RWPE1 (cell line): Measurements from ENCODE around the gene S1PR1.

Experiments used
- CTCF ChIA-PET: fragments of 350-600 bp; sonication (Branson Sonifier 250); formaldehyde crosslinking; extraction: SDS; loops from one replicate; lab custom pipeline; 2021; lab: Yijun Ruan, JAX
- POLR2A ChIA-PET: fragments of 400-600 bp; formaldehyde crosslinking; extraction: SDS; loops from one replicate; lab custom pipeline; 2020; ENCODE audit warnings: antibody characterized with exemption; ENCODE audit not compliant: low non-redundant PET; lab: Yijun Ruan, JAX
- DNase-seq: peaks from one replicate; pipeline ENCODE4 v3.0.0; 2012; ENCODE audit warnings: low spot score
- H3K27ac ChIP-seq: fragments of 450-650 bp; 2 replicates; pipeline ENCODE4 v1.5.1; 2017
- TF ChIP-seq, protein P1 (sequence below): fragments of 450-650 bp; conservative IDR thresholded peaks from 2 replicates; pipeline ENCODE4 v1.5.1; 2017; ENCODE audit warnings: low read depth, mild to moderate bottlenecking

The S1PR1 gene

DNA sequence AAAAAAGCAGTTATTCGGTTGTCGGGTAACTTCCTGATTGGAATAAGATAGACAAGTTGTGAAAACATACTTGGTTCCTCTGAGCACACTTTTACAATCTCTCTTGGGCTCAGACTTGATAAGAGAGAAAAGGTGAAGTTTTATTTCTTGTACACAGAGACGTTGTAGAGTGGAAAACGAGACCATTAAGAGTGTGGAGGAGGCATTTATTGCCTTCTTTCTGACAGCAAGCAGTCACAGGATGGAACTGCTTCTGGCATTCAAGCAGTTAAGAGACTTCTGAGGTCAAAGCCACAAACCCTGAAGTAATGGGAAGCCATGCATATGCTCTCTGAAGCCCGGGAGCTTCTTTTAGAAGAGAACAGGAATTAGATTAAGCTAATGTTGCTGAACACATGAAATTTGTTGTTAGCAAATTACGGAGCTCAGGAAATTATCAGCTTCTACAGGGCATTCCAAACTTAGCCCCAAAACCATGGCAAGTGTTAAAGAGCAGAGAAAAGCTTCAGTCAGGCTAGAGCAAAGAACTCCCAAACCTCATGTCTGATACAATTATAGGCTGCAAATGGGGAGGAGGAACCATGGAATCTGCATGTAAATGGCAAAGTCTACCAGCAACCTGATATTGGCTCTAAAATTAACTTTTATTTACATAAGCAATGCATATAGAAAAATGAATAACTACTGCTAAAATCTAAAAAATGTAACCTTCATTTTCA is 26.0 kb downstream of the S1PR1 start:
- DNase-seq: no peak
- TF ChIP-seq, protein P1, sequence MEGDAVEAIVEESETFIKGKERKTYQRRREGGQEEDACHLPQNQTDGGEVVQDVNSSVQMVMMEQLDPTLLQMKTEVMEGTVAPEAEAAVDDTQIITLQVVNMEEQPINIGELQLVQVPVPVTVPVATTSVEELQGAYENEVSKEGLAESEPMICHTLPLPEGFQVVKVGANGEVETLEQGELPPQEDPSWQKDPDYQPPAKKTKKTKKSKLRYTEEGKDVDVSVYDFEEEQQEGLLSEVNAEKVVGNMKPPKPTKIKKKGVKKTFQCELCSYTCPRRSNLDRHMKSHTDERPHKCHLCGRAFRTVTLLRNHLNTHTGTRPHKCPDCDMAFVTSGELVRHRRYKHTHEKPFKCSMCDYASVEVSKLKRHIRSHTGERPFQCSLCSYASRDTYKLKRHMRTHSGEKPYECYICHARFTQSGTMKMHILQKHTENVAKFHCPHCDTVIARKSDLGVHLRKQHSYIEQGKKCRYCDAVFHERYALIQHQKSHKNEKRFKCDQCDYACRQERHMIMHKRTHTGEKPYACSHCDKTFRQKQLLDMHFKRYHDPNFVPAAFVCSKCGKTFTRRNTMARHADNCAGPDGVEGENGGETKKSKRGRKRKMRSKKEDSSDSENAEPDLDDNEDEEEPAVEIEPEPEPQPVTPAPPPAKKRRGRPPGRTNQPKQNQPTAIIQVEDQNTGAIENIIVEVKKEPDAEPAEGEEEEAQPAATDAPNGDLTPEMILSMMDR: no peak
- H3K27ac ChIP-seq: no peak overlapping the region
- ChIA-PET CTCF (interaction anchor here (0.6 kb wide), 1 partner anchor 262 kb away, joined by 3 read pairs; no protein-coding TSS in a partner anchor), POLR2A (no interaction called here)

DNA sequence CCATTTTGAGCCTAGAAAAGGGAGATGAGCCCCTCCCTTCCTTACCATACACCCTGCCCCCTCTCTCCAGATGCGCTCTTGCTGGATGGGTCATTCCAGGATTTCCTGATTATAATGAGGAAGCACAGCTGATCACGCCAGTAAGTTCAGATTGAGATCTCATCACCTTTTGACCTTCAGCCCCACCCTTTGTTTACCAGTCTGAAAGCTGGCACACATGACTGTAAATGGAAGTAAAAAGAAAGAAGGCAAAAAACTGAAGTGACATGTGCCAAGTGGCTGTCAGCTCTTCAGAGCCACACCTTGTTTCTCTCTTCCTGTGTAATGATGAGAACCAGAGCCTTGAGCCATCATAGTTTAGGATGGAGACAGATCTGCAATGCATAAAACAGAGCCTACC is 27.9 kb downstream of the S1PR1 start:
- CTCF ChIA-PET: no interaction called here

DNA sequence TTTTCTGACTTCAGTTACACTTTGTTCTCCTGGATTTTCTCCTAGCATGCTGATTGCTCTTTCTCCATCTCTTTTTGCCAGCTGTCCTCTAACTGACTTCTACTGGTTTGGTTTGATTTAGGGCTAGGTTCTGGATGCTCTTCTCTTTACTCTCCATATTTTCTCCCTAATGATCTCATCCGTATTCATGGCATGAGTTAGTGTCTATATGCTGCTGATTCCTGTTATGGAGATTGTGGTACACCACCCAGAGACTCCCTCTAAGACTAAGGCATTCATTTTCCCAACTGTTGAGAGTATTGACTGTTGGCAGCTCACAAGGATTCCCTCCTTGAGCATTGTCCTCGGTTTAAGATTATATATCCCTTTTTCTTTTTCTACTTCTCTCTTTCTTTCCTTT is 28.9 kb downstream of the S1PR1 start:
- H3K27ac ChIP-seq: no peak overlapping the region
- CTCF ChIA-PET: no interaction called here
- POLR2A ChIA-PET: no interaction called here
- no peak for DNase-seq
- TF ChIP-seq, protein P1: no peak

More for the DNA sequence above, 27.9 kb downstream of the S1PR1 start:
- no peak for DNase-seq
- no peak overlapping the region for H3K27ac ChIP-seq
- POLR2A ChIA-PET: no interaction called here
- TF ChIP-seq, protein P1: no peak

DNA sequence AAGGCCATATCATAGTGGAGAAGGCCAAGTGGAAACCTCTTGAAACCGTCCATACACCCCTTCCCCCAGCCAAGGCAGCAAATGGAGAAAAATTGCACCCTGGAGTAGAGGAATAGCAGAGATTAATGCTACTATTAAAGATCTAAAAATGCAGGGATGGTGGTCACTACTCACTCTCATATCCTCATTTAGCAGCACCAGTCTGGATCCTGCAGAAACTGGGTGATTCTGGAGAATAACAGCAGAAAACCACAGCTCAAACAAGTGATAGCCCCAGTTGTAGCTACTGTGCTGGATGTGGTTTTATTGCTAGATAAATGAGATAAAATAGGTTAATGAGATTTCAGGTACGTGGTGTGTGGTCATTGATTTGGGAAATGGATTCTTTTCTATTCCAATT is 30.3 kb downstream of the S1PR1 start:
- TF ChIP-seq, protein P1: no peak
- POLR2A ChIA-PET: no interaction called here
- CTCF ChIA-PET: interaction anchor here (0.6 kb wide), 1 partner anchor 23 kb away, joined by 3 read pairs; no protein-coding TSS in a partner anchor
- no peak for DNase-seq
- H3K27ac ChIP-seq: no peak overlapping the region

DNA sequence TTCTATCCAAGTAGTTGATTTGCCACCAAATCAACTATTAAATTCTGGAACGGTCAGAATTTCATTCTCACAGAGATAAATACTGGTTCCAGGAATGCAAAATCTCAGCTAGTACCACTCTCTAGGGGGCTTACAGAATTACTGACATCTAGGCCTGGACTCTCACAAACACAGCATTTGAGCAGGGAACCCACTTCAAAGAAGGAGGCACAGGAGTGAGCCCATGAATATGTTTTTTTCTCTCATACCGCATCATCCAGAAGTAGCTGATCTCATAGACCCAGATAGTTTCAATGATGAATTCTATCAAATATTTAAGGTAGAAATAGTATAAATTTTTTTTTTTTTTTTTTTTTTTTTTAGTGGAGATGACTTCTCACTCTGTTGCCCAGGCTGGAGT is 32.1 kb downstream of the S1PR1 start:
- no peak overlapping the region for H3K27ac ChIP-seq
- no peak for DNase-seq
- POLR2A ChIA-PET: no interaction called here
- CTCF ChIA-PET: interaction anchor here (0.6 kb wide), 1 partner anchor 225 kb away, joined by 4 read pairs; no protein-coding TSS in a partner anchor
- TF ChIP-seq, protein P1: no peak

DNA sequence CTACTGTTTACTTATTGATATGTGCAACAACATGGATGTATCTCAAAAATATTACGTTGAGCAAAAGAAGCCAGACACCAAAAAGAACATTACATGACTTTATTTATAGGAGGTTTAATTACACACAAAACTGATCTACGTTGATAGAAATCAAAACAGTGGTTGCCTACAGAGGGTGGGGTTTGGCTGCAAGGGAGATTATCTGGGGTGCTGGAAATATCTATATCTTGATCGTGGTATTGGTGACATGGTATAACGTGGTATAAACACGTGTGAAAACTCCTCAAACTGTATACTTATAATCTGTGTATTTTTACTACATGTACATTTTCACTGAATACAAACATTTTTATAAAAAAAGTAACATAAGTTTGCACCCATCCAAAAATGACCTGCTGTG is 38.9 kb downstream of the S1PR1 start:
- no peak overlapping the region for H3K27ac ChIP-seq
- ChIA-PET POLR2A (no interaction called here), CTCF (no interaction called here)
- DNase-seq: no peak
- TF ChIP-seq, protein P1: no peak
